ENCODE measurements around the gene SLC16A2. TPM values are rescaled to one million over a fixed set of nuclear protein-coding genes. Genes with fewer than 3 reads are reported as not detected.

The SLC16A2 gene
- total RNA-seq, 1 experiment from 2014 or later: 13.5 TPM

GRCh38 chrX:74526764-74527163 is 105.5 kb downstream of the SLC16A2 start:
- in situ Hi-C loops (cut with HindIII; ENCODE audit: low sequenced_read_pairs): no loop called here
- DNase-seq (ENCODE audit: low spot score): no peak

GRCh38 chrX:74527350-74527749 is 106.1 kb downstream of the SLC16A2 start:
- peak; percentile 19 for DNase-seq (ENCODE audit: low spot score)
- in situ Hi-C loops (cut with HindIII; ENCODE audit: low sequenced_read_pairs): no loop called here

- in situ Hi-C loops (cut with HindIII; ENCODE audit: low sequenced_read_pairs): no loop called here
- no peak for DNase-seq (ENCODE audit: low spot score)
These were observed 108.0 kb downstream of the SLC16A2 start for GRCh38 chrX:74529311-74529710.

- in situ Hi-C loops (cut with HindIII; ENCODE audit: low sequenced_read_pairs): no loop called here
- DNase-seq (ENCODE audit: low spot score): no peak
These were observed 109.8 kb downstream of the SLC16A2 start for GRCh38 chrX:74531081-74531480.

- in situ Hi-C loops (cut with HindIII; ENCODE audit: low sequenced_read_pairs): no loop called here
- no peak for DNase-seq (ENCODE audit: low spot score)
These were observed 113.3 kb downstream of the SLC16A2 start for GRCh38 chrX:74534569-74535038.

GRCh38 chrX:74535086-74535407 is 113.8 kb downstream of the SLC16A2 start:
- DNase-seq (ENCODE audit: low spot score): no peak
- in situ Hi-C loops (cut with HindIII; ENCODE audit: low sequenced_read_pairs): no loop called here

- DNase-seq (ENCODE audit: low spot score): peak; percentile 75
- in situ Hi-C loops (cut with HindIII; ENCODE audit: low sequenced_read_pairs): no loop called here
These were observed 114.3 kb downstream of the SLC16A2 start for GRCh38 chrX:74535408-74536151.

GRCh38 chrX:74536152-74536831 is 115.0 kb downstream of the SLC16A2 start:
- in situ Hi-C loops (cut with HindIII; ENCODE audit: low sequenced_read_pairs): no loop called here
- DNase-seq (ENCODE audit: low spot score): peak; percentile 69

GRCh38 chrX:74536832-74537371 is 115.6 kb downstream of the SLC16A2 start:
- no peak for DNase-seq (ENCODE audit: low spot score)
- in situ Hi-C loops (cut with HindIII; ENCODE audit: low sequenced_read_pairs): no loop called here

GRCh38 chrX:74540635-74541249 is 119.4 kb downstream of the SLC16A2 start:
- in situ Hi-C loops (cut with HindIII; ENCODE audit: low sequenced_read_pairs): no loop called here
- DNase-seq (ENCODE audit: low spot score): no peak

GRCh38 chrX:74545880-74546523 is 124.7 kb downstream of the SLC16A2 start:
- DNase-seq (ENCODE audit: low spot score): no peak
- in situ Hi-C loops (cut with HindIII; ENCODE audit: low sequenced_read_pairs): no loop called here

GRCh38 chrX:74546984-74547383 is 125.7 kb downstream of the SLC16A2 start:
- DNase-seq (ENCODE audit: low spot score): no peak
- in situ Hi-C loops (cut with HindIII; ENCODE audit: low sequenced_read_pairs): no loop called here

- DNase-seq (ENCODE audit: low spot score): peak; percentile 76
- in situ Hi-C loops (cut with HindIII; ENCODE audit: low sequenced_read_pairs): no loop called here
These were observed 129.1 kb downstream of the SLC16A2 start for GRCh38 chrX:74550295-74550802.

- in situ Hi-C loops (cut with HindIII; ENCODE audit: low sequenced_read_pairs): no loop called here
- no peak for DNase-seq (ENCODE audit: low spot score)
These were observed 130.6 kb downstream of the SLC16A2 start for GRCh38 chrX:74551934-74552333.

- DNase-seq (ENCODE audit: low spot score): no peak
- in situ Hi-C loops (cut with HindIII; ENCODE audit: low sequenced_read_pairs): no loop called here
These were observed 136.1 kb downstream of the SLC16A2 start for GRCh38 chrX:74557378-74557777.

GRCh38 chrX:74578137-74578536 is 156.8 kb downstream of the SLC16A2 start:
- DNase-seq (ENCODE audit: low spot score): no peak
- in situ Hi-C loops (cut with HindIII; ENCODE audit: low sequenced_read_pairs): no loop called here

- no peak for DNase-seq (ENCODE audit: low spot score)
- in situ Hi-C loops (cut with HindIII; ENCODE audit: low sequenced_read_pairs): no loop called here
These were observed 158.4 kb downstream of the SLC16A2 start for GRCh38 chrX:74579597-74580198.

Measured in G401 (cell line).